K562 (cell line): ENCODE data around the gene GYS1. TPM values are rescaled to one million over a fixed set of nuclear protein-coding genes. Genes with fewer than 3 reads are reported as not detected.
A peak's percentile ranks its signal among the peaks of the same experiment; 100 is the strongest.

Source experiments
- AFF1 ChIP-seq, 2 experiments: fragments of 450-650 bp; IDR thresholded peaks; 2 replicates each; pipeline ENCODE4 v1.6.1; 2018; ENCODE audit warnings: mild to moderate bottlenecking in 2 of 2, low read depth in 1 of 2; ENCODE audit not compliant: partially characterized antibody in 2 of 2
- ATF1 ChIP-seq, 2 experiments: fragments of 450-650 bp in 1 of 2; IDR thresholded peaks; 2 replicates each; pipeline ENCODE4 v1.6.1; 2016; ENCODE audit warnings: missing compliant biosample characterization in 1 of 2, missing genetic modification characterization in 1 of 2
- BMI1 ChIP-seq: fragments of 150-350 bp; IDR thresholded peaks from 2 replicates; pipeline ENCODE4 v1.6.1; 2014; ENCODE audit warnings: low read length
- CBX3 ChIP-seq, 2 experiments: IDR thresholded peaks; 1 replicate in 1 of 2; 2 replicates in 1 of 2; pipeline ENCODE4 v1.6.1; 2012; ENCODE audit warnings: inconsistent platforms in 2 of 2, low read length in 2 of 2, borderline replicate concordance in 1 of 2, control low read depth in 1 of 2
- CUX1 ChIP-seq: fragments of 200-800 bp; sonication (Bioruptor generic); IDR thresholded peaks from 2 replicates; pipeline ENCODE4 v1.6.1; 2016; ENCODE audit warnings: missing genetic modification characterization, missing compliant biosample characterization
- EGR1 ChIP-seq: fragments of 450-650 bp; conservative IDR thresholded peaks from 2 replicates; pipeline ENCODE4 v1.6.1; 2017; ENCODE audit warnings: mild to moderate bottlenecking
- EZH2 ChIP-seq: IDR thresholded peaks from 2 replicates; pipeline ENCODE4 v1.6.1; 2012; ENCODE audit warnings: low read depth, mild to moderate bottlenecking, inconsistent platforms, low read length, borderline replicate concordance
- HNRNPUL1 ChIP-seq: fragments of 200-400 bp; formaldehyde crosslinking; IDR thresholded peaks from 2 replicates; pipeline ENCODE4 v1.6.1; 2017; ENCODE audit warnings: low read length
- KHSRP ChIP-seq: fragments of 450-650 bp; IDR thresholded peaks from 2 replicates; pipeline ENCODE4 v1.6.1; 2017
- SMAD4 ChIP-seq: fragments of 250-450 bp; sonication (Bioruptor Pico); conservative IDR thresholded peaks from 2 replicates; pipeline ENCODE4 v1.8.0; 2021; ENCODE audit warnings: inconsistent platforms, mild to moderate bottlenecking, moderate library complexity
- XRCC3 ChIP-seq: fragments of 450-650 bp; IDR thresholded peaks from 2 replicates; pipeline ENCODE4 v1.6.1; 2017; ENCODE audit warnings: mild to moderate bottlenecking, moderate library complexity
- ZFX ChIP-seq: sonication (generic); formaldehyde crosslinking; IDR thresholded peaks from 2 replicates; pipeline ENCODE4 v1.8.0; 2022; ENCODE audit warnings: mild to moderate bottlenecking, missing genetic modification reagents, moderate library complexity
- ZKSCAN8 ChIP-seq: fragments of 200-800 bp; sonication (Bioruptor generic); IDR thresholded peaks from 2 replicates; pipeline ENCODE4 v1.6.1; 2016; ENCODE audit warnings: missing genetic modification characterization, missing compliant biosample characterization
- ZNF280B ChIP-seq: fragments of 250-450 bp; sonication (Bioruptor Pico); IDR thresholded peaks from 2 replicates; pipeline ENCODE4 v1.5.1; 2021; ENCODE audit warnings: mild to moderate bottlenecking
- ZNF444 ChIP-seq: fragments of 250-450 bp; sonication (Bioruptor Pico); IDR thresholded peaks from 2 replicates; pipeline ENCODE4 v1.4.0; 2020; ENCODE audit warnings: mild to moderate bottlenecking, moderate library complexity
- ZNF778 ChIP-seq: fragments of 450-650 bp; formaldehyde crosslinking; IDR thresholded peaks from 2 replicates; pipeline ENCODE4 v1.4.0; 2020; ENCODE audit warnings: mild to moderate bottlenecking, moderate library complexity
- polyA plus RNA-seq, 8 experiments: library from polyadenylated mRNA; depleted of rRNA in 4 of 8; stranded (reverse) in 5 of 8; unstranded in 3 of 8; fragments of >200 nt; fragmentation: Nextera tagmentation in 2 of 8; fragmentation: Illumina TruSeq in 1 of 8; extraction: Ambion mirVana in 2 of 8; extraction: Trizol in 1 of 8; gene quantifications; 2 replicates each; pipeline versions ENCODE4 v1.2.1 to v1.2.3, GENCODE V29; 2011 to 2014; ENCODE audit warnings: inconsistent platforms in 1 of 8, missing spikeins in 1 of 8
- total RNA-seq, 7 experiments: library from RNA; depleted of rRNA in 6 of 7; stranded (reverse); fragments of >200 nt in 6 of 7; fragmentation: Illumina TruSeq in 2 of 7; extraction: Trizol in 2 of 7; gene quantifications; 2 replicates each; pipeline versions ENCODE4 v1.2.1 to v1.2.3, GENCODE V29; 2011 to 2021; ENCODE audit warnings: low replicate concordance in 1 of 7

GYS1 gene
- total and polyA plus RNA-seq, 9 of the 15 experiments (the other 6 are each of a cell fraction or from before 2014, with no cell fraction given): 1.9 to 31.1 (median 15.2) TPM

- TF ChIP-seq AFF1 (IDR thresholded peaks at IDR 0.05; ENCODE audit: low read depth in 1 of 2, partially characterized antibody in 2 of 2): peak; percentile 71 to 98
- no peak for TF ChIP-seq ZNF444 (CRISPR knock-in tag)
- no peak for TF ChIP-seq ZFX (CRISPR knock-in tag)
- no peak for TF ChIP-seq KHSRP
- no peak for TF ChIP-seq BMI1
- no peak for TF ChIP-seq ATF1 (CRISPR knock-in tag; IDR thresholded peaks at IDR 0.05)
- peak; percentile 42; the same call in 1 of the 2 replicates for TF ChIP-seq ATF1 (tag; IDR thresholded peaks at IDR 0.05)
- TF ChIP-seq EGR1: no peak
- no peak for TF ChIP-seq ZKSCAN8
- no peak for TF ChIP-seq ZNF280B (CRISPR knock-in tag)
- TF ChIP-seq SMAD4: no peak
- no peak for TF ChIP-seq CUX1 (CRISPR knock-in tag)
- TF ChIP-seq XRCC3: no peak
- no peak for TF ChIP-seq ZNF778 (CRISPR knock-in tag)
- TF ChIP-seq EZH2: no peak
- TF ChIP-seq CBX3 (IDR thresholded peaks at IDR 0.05; ENCODE audit: borderline replicate concordance in 1 of 2, low read length in 2 of 2): peak in 1 of 2 experiments; percentile 40; a peak in 1 of 3 replicates
- no peak for TF ChIP-seq HNRNPUL1
These were observed 74.3 kb downstream of the GYS1 start (continued) for GRCh38 chr19:48918801-48919247.
